NCI-H146 (cell line): ENCODE results near the gene NDUFS6.
"Not testable (repeated sequence)": the region's sequence is repeated elsewhere in the genome, so short reads cannot be mapped to it uniquely, and the experiment has no call there.

Experiments used
- DNase-seq: peaks from one replicate; lab custom pipeline; 2025; lab: John Stamatoyannopoulos, UW

The NDUFS6 gene

GRCh38 chr5:1834022-1834551 lies 32.9 kb downstream of the NDUFS6 start:
- DNase-seq, result no peak

- DNase-seq, result peak; percentile 65
Observed at GRCh38 chr5:1834721-1835429, 33.7 kb downstream of the NDUFS6 start.

- no peak for DNase-seq
Observed at GRCh38 chr5:1835431-1835830, 34.2 kb downstream of the NDUFS6 start.

GRCh38 chr5:1836176-1836890 lies 35.1 kb downstream of the NDUFS6 start:
- no peak for DNase-seq

GRCh38 chr5:1836891-1837880 lies 36.0 kb downstream of the NDUFS6 start:
- DNase-seq, result no peak

- no peak for DNase-seq
Observed at GRCh38 chr5:1838013-1838412, 36.8 kb downstream of the NDUFS6 start.

GRCh38 chr5:1840071-1840547 lies 38.9 kb downstream of the NDUFS6 start:
- DNase-seq, result no peak

GRCh38 chr5:1840741-1841521 lies 39.7 kb downstream of the NDUFS6 start:
- DNase-seq, result peak; percentile 7

GRCh38 chr5:1842004-1842819 lies 41.0 kb downstream of the NDUFS6 start:
- no peak for DNase-seq

- not testable (repeated sequence) for DNase-seq
Observed at GRCh38 chr5:1843761-1844160, 42.6 kb downstream of the NDUFS6 start.

- DNase-seq, result no peak
Observed at GRCh38 chr5:1844708-1845436, 43.7 kb downstream of the NDUFS6 start.

GRCh38 chr5:1845696-1846095 lies 44.5 kb downstream of the NDUFS6 start:
- DNase-seq, result no peak

- DNase-seq, result no peak
Observed at GRCh38 chr5:1846583-1846982, 45.4 kb downstream of the NDUFS6 start.

GRCh38 chr5:1847056-1847455 lies 45.8 kb downstream of the NDUFS6 start:
- no peak for DNase-seq

- no peak for DNase-seq
Observed at GRCh38 chr5:1847611-1848010, 46.4 kb downstream of the NDUFS6 start.

- no peak for DNase-seq
Observed at GRCh38 chr5:1850324-1851154, 49.3 kb downstream of the NDUFS6 start.

GRCh38 chr5:1851290-1851934 lies 50.2 kb downstream of the NDUFS6 start:
- DNase-seq, result no peak

- no peak for DNase-seq
Observed at GRCh38 chr5:1852324-1852947, 51.2 kb downstream of the NDUFS6 start.
